SK-N-SH treated with all-trans-retinoic acid at 6 μM for 48 hours (cell line): ENCODE data around the gene NOXO1.

Source experiments
- ATAC-seq: fragments of 200-7000 bp; cut with Tn5 transposase; 3 replicates; pipeline ENCODE4 v1.9.1; 2020; ENCODE audit warnings: mild to moderate bottlenecking, moderate library complexity
- ARNTL ChIP-seq: fragments of 450-650 bp; formaldehyde crosslinking; IDR thresholded peaks from 2 replicates; pipeline ENCODE4 v1.5.0; 2020; ENCODE audit warnings: low read depth, mild to moderate bottlenecking, moderate library complexity, borderline replicate concordance
- BACH2 ChIP-seq: fragments of 250-450 bp; sonication (Bioruptor Pico); IDR thresholded peaks from 2 replicates; pipeline ENCODE4 v1.9.0; 2021; ENCODE audit warnings: mild to moderate bottlenecking, borderline replicate concordance
- CSDC2 ChIP-seq: fragments of 250-450 bp; sonication (Bioruptor Pico); IDR thresholded peaks from 2 replicates; pipeline ENCODE4 v1.5.0; 2020; ENCODE audit warnings: mild to moderate bottlenecking, moderate library complexity
- ESRRG ChIP-seq: fragments of 250-450 bp; sonication (Bioruptor Pico); IDR thresholded peaks from 2 replicates; pipeline ENCODE4 v1.6.1; 2021; ENCODE audit warnings: mild to moderate bottlenecking
- GLIS3 ChIP-seq: fragments of 250-450 bp; sonication (Bioruptor Pico); IDR thresholded peaks from 2 replicates; pipeline ENCODE4 v1.5.0; 2020; ENCODE audit warnings: mild to moderate bottlenecking, moderate library complexity
- ISL1 ChIP-seq: fragments of 250-450 bp; sonication (Bioruptor Pico); IDR thresholded peaks from 2 replicates; pipeline ENCODE4 v2.1.2; 2022; ENCODE audit warnings: mild to moderate bottlenecking, moderate library complexity
- OSR1 ChIP-seq: fragments of 250-450 bp; sonication (Bioruptor Pico); IDR thresholded peaks from 2 replicates; pipeline ENCODE4 v1.8.0; 2022; ENCODE audit warnings: moderate library complexity, mild to moderate bottlenecking, inconsistent platforms
- PPARA ChIP-seq: fragments of 250-450 bp; sonication (Bioruptor Pico); IDR thresholded peaks from 2 replicates; pipeline ENCODE4 v1.5.0; 2020; ENCODE audit warnings: mild to moderate bottlenecking, borderline replicate concordance
- RARB ChIP-seq: fragments of 250-450 bp; sonication (Bioruptor Pico); IDR thresholded peaks from 2 replicates; pipeline ENCODE4 v1.8.0; 2021; ENCODE audit warnings: mild to moderate bottlenecking, moderate library complexity
- SNAI2 ChIP-seq: fragments of 250-450 bp; sonication (Bioruptor Pico); IDR thresholded peaks from 2 replicates; pipeline ENCODE4 v1.5.0; 2020; ENCODE audit warnings: mild to moderate bottlenecking, moderate library complexity
- TCF4 ChIP-seq: fragments of 250-450 bp; sonication (Bioruptor Pico); IDR thresholded peaks from 2 replicates; pipeline ENCODE4 v1.8.0; 2021; ENCODE audit warnings: mild to moderate bottlenecking, moderate library complexity, borderline replicate concordance
- TOX ChIP-seq: fragments of 250-450 bp; sonication (Bioruptor Pico); IDR thresholded peaks from 2 replicates; pipeline ENCODE4 v1.8.0; 2021; ENCODE audit warnings: mild to moderate bottlenecking, moderate library complexity, borderline replicate concordance
- TSHZ2 ChIP-seq: fragments of 250-450 bp; sonication (Bioruptor Pico); IDR thresholded peaks from 2 replicates; pipeline ENCODE4 v1.5.0; 2020; ENCODE audit warnings: mild to moderate bottlenecking, moderate library complexity
- ZC3H10 ChIP-seq: fragments of 250-450 bp; sonication (Bioruptor Pico); IDR thresholded peaks from 2 replicates; pipeline ENCODE4 v1.5.1; 2021; ENCODE audit warnings: mild to moderate bottlenecking, moderate library complexity
- ZFP3 ChIP-seq: fragments of 250-450 bp; sonication (Bioruptor Pico); IDR thresholded peaks from 2 replicates; pipeline ENCODE4 v1.5.0; 2020; ENCODE audit warnings: mild to moderate bottlenecking, moderate library complexity
- ZFP30 ChIP-seq: fragments of 450-650 bp; formaldehyde crosslinking; IDR thresholded peaks from 2 replicates; pipeline ENCODE4 v1.5.0; 2022; ENCODE audit warnings: mild to moderate bottlenecking, moderate library complexity
- ZNF70 ChIP-seq: fragments of 450-650 bp; formaldehyde crosslinking; IDR thresholded peaks from 2 replicates; pipeline ENCODE4 v1.5.0; 2020; ENCODE audit warnings: mild to moderate bottlenecking, moderate library complexity
- ZNF8 ChIP-seq: fragments of 450-650 bp; formaldehyde crosslinking; IDR thresholded peaks from 2 replicates; pipeline ENCODE4 v1.5.0; 2020; ENCODE audit warnings: mild to moderate bottlenecking, moderate library complexity
- TF ChIP-seq, protein P1 (sequence below): fragments of 250-450 bp; sonication (Bioruptor Pico); IDR thresholded peaks from 2 replicates; pipeline ENCODE4 v1.8.0; 2020; ENCODE audit warnings: mild to moderate bottlenecking, moderate library complexity, borderline replicate concordance
- TF ChIP-seq, protein P2 (sequence below): fragments of 250-450 bp; sonication (Bioruptor Pico); IDR thresholded peaks from 2 replicates; pipeline ENCODE4 v1.8.0; 2021; ENCODE audit warnings: low read depth, mild to moderate bottlenecking, moderate library complexity, borderline replicate concordance
- TF ChIP-seq, protein P3 (sequence below): fragments of 250-450 bp; sonication (Bioruptor Pico); IDR thresholded peaks from 2 replicates; pipeline ENCODE4 v1.5.1; 2021; ENCODE audit warnings: mild to moderate bottlenecking, moderate library complexity

Gene NOXO1

GRCh38 chr16:1980770-1981087, 540 bp downstream of the NOXO1 start:
- TF ChIP-seq ZFP3 (CRISPR knock-in tag) (no peak), TOX (CRISPR knock-in tag) (no peak), ESRRG (CRISPR knock-in tag) (no peak), ISL1 (CRISPR knock-in tag) (no peak), RARB (CRISPR knock-in tag) (no peak), TCF4 (no peak), ZNF8 (CRISPR knock-in tag) (no peak), OSR1 (CRISPR knock-in tag) (no peak), CSDC2 (CRISPR knock-in tag) (no peak), ZFP30 (CRISPR knock-in tag) (no peak), ARNTL (no peak), ZC3H10 (no peak), SNAI2 (CRISPR knock-in tag) (no peak), BACH2 (CRISPR knock-in tag) (no peak), TSHZ2 (no peak), ZNF70 (CRISPR knock-in tag) (no peak), PPARA (CRISPR knock-in tag) (no peak)
- TF ChIP-seq, protein P1, sequence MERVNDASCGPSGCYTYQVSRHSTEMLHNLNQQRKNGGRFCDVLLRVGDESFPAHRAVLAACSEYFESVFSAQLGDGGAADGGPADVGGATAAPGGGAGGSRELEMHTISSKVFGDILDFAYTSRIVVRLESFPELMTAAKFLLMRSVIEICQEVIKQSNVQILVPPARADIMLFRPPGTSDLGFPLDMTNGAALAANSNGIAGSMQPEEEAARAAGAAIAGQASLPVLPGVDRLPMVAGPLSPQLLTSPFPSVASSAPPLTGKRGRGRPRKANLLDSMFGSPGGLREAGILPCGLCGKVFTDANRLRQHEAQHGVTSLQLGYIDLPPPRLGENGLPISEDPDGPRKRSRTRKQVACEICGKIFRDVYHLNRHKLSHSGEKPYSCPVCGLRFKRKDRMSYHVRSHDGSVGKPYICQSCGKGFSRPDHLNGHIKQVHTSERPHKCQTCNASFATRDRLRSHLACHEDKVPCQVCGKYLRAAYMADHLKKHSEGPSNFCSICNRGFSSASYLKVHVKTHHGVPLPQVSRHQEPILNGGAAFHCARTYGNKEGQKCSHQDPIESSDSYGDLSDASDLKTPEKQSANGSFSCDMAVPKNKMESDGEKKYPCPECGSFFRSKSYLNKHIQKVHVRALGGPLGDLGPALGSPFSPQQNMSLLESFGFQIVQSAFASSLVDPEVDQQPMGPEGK (CRISPR knock-in tag) = no peak
- ATAC-seq = no peak

DNA sequence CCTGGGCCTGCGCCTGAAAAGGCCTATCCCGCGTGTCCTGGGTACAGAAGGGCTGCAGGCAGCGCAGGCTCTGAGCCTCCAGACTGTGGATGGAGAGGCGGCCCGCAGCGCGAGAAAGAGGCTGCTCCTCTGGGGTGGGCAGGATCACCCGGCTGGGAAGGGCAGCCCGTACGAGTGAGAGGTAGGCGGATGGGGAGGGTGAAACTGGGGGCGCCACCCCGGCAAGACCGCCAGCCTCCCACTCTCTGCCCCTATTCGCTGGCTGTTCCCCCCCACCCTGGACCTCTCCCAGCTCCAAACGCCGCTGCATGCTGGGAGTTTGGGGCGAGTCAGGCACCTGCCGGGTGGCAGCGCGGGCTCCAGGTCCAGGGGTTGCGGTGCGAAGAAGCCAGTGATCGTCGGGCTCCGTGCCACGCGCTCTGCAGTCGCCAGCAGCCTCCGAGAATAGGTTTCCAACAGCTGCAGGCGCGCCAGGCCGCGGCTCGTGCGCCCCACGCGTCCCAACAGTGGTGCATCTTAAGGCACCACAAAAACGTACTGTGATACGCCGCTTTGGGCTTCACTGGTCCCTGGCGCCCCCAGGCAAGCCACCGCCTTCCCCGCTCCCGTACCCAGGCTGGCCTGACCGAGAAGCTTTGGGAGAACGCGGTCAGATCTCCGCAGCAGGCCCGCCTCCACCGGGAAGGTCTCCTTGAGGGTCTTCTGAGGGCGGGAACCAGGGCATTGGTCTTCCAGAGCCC, 1.1 kb downstream of the NOXO1 start:
- TF ChIP-seq ZC3H10 = no peak
- no peak for TF ChIP-seq TOX (CRISPR knock-in tag)
- no peak for TF ChIP-seq RARB (CRISPR knock-in tag)
- TF ChIP-seq ZNF70 (CRISPR knock-in tag) = no peak
- no peak for TF ChIP-seq SNAI2 (CRISPR knock-in tag)
- TF ChIP-seq, protein P2, sequence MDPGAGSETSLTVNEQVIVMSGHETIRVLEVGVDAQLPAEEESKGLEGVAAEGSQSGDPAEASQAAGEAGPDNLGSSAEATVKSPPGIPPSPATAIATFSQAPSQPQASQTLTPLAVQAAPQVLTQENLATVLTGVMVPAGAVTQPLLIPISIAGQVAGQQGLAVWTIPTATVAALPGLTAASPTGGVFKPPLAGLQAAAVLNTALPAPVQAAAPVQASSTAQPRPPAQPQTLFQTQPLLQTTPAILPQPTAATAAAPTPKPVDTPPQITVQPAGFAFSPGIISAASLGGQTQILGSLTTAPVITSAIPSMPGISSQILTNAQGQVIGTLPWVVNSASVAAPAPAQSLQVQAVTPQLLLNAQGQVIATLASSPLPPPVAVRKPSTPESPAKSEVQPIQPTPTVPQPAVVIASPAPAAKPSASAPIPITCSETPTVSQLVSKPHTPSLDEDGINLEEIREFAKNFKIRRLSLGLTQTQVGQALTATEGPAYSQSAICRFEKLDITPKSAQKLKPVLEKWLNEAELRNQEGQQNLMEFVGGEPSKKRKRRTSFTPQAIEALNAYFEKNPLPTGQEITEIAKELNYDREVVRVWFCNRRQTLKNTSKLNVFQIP (CRISPR knock-in tag) = no peak
- TF ChIP-seq ZFP30 (CRISPR knock-in tag) = no peak
- TF ChIP-seq TSHZ2 = no peak
- no peak for TF ChIP-seq ISL1 (CRISPR knock-in tag)
- TF ChIP-seq GLIS3 (CRISPR knock-in tag) = no peak
- TF ChIP-seq, protein P3, sequence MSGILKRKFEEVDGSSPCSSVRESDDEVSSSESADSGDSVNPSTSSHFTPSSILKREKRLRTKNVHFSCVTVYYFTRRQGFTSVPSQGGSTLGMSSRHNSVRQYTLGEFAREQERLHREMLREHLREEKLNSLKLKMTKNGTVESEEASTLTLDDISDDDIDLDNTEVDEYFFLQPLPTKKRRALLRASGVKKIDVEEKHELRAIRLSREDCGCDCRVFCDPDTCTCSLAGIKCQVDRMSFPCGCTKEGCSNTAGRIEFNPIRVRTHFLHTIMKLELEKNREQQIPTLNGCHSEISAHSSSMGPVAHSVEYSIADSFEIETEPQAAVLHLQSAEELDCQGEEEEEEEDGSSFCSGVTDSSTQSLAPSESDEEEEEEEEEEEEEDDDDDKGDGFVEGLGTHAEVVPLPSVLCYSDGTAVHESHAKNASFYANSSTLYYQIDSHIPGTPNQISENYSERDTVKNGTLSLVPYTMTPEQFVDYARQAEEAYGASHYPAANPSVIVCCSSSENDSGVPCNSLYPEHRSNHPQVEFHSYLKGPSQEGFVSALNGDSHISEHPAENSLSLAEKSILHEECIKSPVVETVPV (CRISPR knock-in tag) = no peak
- TF ChIP-seq ZNF8 (CRISPR knock-in tag) = no peak
- no peak for TF ChIP-seq ZFP3 (CRISPR knock-in tag)
- ATAC-seq = no peak
